Activated CD4-positive, alpha-beta T cell treated with anti-CD3 and anti-CD28 coated beads, Interleukin-2, amount 10 ng/mL, durations not matched to agents 7 days and 5 days (primary cell): ENCODE measurements around the gene METTL3. TPM values are rescaled to one million over a fixed set of nuclear protein-coding genes. Genes with fewer than 3 reads are reported as not detected.

Experiments used
- CTCF ChIA-PET: fragments of 350-600 bp; sonication (Branson Sonifier 250); formaldehyde crosslinking; loops from one replicate; lab custom pipeline; 2021; ENCODE audit warnings: antibody characterized with exemption; lab: Charles Lee
- POLR2A ChIA-PET: fragments of 350-600 bp; sonication (Branson Sonifier 250); formaldehyde crosslinking; loops from one replicate; lab custom pipeline; 2021; ENCODE audit warnings: antibody characterized with exemption; lab: Charles Lee
- DNase-seq: peaks from one replicate; pipeline ENCODE4 v3.0.0-alpha.2; 2020
- H3K27ac Mint-ChIP-seq: one replicate; pipeline ENCODE4 v1.8.0; 2021; ENCODE audit warnings: mild to moderate bottlenecking, moderate library complexity, mixed read lengths
- H3K27me3 Mint-ChIP-seq: one replicate; pipeline ENCODE4 v1.8.0; 2021; ENCODE audit warnings: mixed read lengths
- H3K36me3 Mint-ChIP-seq: one replicate; pipeline ENCODE4 v1.8.0; 2021; ENCODE audit warnings: low read depth, mixed read lengths
- H3K4me1 Mint-ChIP-seq: one replicate; pipeline ENCODE4 v1.8.0; 2021; ENCODE audit warnings: mixed read lengths
- H3K4me3 Mint-ChIP-seq: one replicate; pipeline ENCODE4 v1.8.0; 2021; ENCODE audit warnings: mild to moderate bottlenecking, moderate library complexity, mixed read lengths
- H3K9me3 Mint-ChIP-seq: one replicate; pipeline ENCODE4 v1.8.0; 2021; ENCODE audit warnings: mixed read lengths
- total RNA-seq, 2 experiments: library from RNA; stranded (reverse); gene quantifications; one replicate each; pipeline ENCODE4 v1.2.3, GENCODE V29; 2021

METTL3 gene
- total RNA-seq, 2 experiments from 2014 or later, result 80.2 to 81.4 TPM

GRCh38 chr14:21454843-21455544 is 56.1 kb downstream of the METTL3 start:
- H3K36me3 Mint-ChIP-seq, result peaks cover 24% of the 10 kb centered on the region
- peaks cover 45% of the 10 kb centered on the region for H3K4me1 Mint-ChIP-seq
- H3K27ac Mint-ChIP-seq, result peak overlapping the region; percentile 99
- H3K9me3 Mint-ChIP-seq, result no peaks in the 10 kb centered on the region
- H3K27me3 Mint-ChIP-seq, result no peaks in the 10 kb centered on the region
- CTCF ChIA-PET, result interaction anchor here (0.6 to 5.0 kb wide), 8 partner anchors 8 to 1044 kb away, joined by 4 to 36 read pairs (median 14); partner anchors contain the start of genes RAB2B and TOX4
- POLR2A ChIA-PET, result interaction anchor here (0.6 to 1.8 kb wide), 2 partner anchors 18 to 21 kb away, joined by 4 to 20 read pairs; no protein-coding TSS in a partner anchor
- H3K4me3 Mint-ChIP-seq, result peak overlapping the region; percentile 92
- DNase-seq, result no peak

DNA sequence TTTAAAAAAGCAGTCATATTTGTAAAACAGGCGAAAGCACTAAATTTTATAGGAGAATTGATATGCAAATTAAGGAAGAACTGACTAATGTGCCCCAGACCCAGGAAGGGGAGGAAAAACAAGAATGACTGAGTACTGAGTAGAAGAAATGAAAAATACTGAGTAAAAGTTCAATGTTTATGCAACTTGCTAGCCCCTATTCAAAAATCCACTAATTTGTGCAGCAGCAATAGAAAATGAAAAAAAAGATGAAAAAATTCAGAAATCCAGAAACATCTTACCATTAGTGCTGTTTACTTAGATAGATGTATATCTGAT is 61.3 kb downstream of the METTL3 start:
- Mint-ChIP-seq H3K4me3 (no peak overlapping the region), H3K27ac (peak overlapping the region; percentile 83), H3K9me3 (no peaks in the 10 kb centered on the region), H3K27me3 (no peaks in the 10 kb centered on the region), H3K36me3 (peaks cover 17% of the 10 kb centered on the region), H3K4me1 (peaks cover 54% of the 10 kb centered on the region)
- no peak for DNase-seq
- POLR2A ChIA-PET, result no interaction called here
- CTCF ChIA-PET, result interaction anchor here (1.0 to 1.1 kb wide), 2 partner anchors 12 to 42 kb away, joined by 3 to 4 read pairs; no protein-coding TSS in a partner anchor

Other genes starting within 250 kb of the METTL3 start
- 100 to 1,000 TPM; 684 to 863 TPM for gene HNRNPC, start 241.9 kb downstream of the METTL3 start, total RNA-seq
- gene RPGRIP1, start 231.3 kb downstream of the METTL3 start, total RNA-seq, result not detected
- 100 to 1,000 TPM; 125 to 139 TPM for gene SUPT16H, start 127.3 kb downstream of the METTL3 start, total RNA-seq
- gene CHD8, start 55.2 kb downstream of the METTL3 start, total RNA-seq, result 100 to 1,000 TPM; 123 to 127 TPM
- 10 to 100 TPM; 23.3 to 23.8 TPM for gene RAB2B, start 34.4 kb downstream of the METTL3 start, total RNA-seq
- 10 to 100 TPM; 78.0 to 83.1 TPM for gene TOX4, start 34.1 kb downstream of the METTL3 start, total RNA-seq
- gene SALL2, start 15.0 kb upstream of the METTL3 start, total RNA-seq, result 1 to 10 TPM; 1.9 to 2.2 TPM
- not detected for gene OR10G3, start 68.7 kb upstream of the METTL3 start, total RNA-seq
- gene OR10G2, start 123.6 kb upstream of the METTL3 start, total RNA-seq, result not detected
- gene OR4E2, start 142.5 kb upstream of the METTL3 start, total RNA-seq, result not detected
- under 1 TPM; 0.05 to 0.23 TPM for gene OR4E1, start 162.5 kb upstream of the METTL3 start, total RNA-seq